Measurements from ENCODE around the gene MMP20.

Gene MMP20

GRCh38 chr11:102551169-102551781 lies 73.9 kb downstream of the MMP20 start:
- TF ChIP-seq CTCF (IDR thresholded peaks at IDR 0.05; ENCODE audit: borderline replicate concordance, control extremely low read depth, extremely low read depth, insufficient read depth, missing control alignments), result no peak
- in situ Hi-C loops (cut with MboI; ENCODE audit: low sequenced_read_pairs, unreplicated experiment), result loop anchor here (5.0 kb wide), 1 partner anchor 56 kb away; no protein-coding TSS in a partner anchor
- no peak for DNase-seq (ENCODE audit: low spot score)

GRCh38 chr11:102546923-102547471 lies 78.1 kb downstream of the MMP20 start:
- TF ChIP-seq CTCF (IDR thresholded peaks at IDR 0.05; ENCODE audit: borderline replicate concordance, control extremely low read depth, extremely low read depth, insufficient read depth, missing control alignments), result no peak
- in situ Hi-C loops (cut with MboI; ENCODE audit: low sequenced_read_pairs, unreplicated experiment), result no loop called here
- no peak for DNase-seq (ENCODE audit: low spot score)

DNA sequence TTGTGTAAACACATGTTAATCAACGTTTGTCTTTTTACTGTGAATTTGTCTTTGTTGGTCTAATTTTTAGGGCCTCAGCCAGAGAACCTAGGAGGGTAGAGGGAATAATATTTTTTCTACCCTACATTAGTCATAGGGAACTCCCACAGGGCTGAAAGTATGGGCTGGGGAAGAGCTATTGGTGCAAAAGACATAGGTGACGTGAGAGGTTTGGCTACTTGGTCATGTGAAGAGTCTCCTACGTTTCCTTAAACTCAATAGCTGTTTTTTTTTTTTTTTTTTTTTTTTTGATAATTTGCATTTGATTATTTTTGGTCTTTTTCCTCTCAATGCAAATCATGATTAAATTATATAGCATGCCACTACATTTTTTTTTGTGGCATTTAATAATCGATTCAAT lies 78.7 kb downstream of the MMP20 start:
- in situ Hi-C loops (cut with MboI; ENCODE audit: low sequenced_read_pairs, unreplicated experiment), result no loop called here
- no peak for TF ChIP-seq CTCF (IDR thresholded peaks at IDR 0.05; ENCODE audit: borderline replicate concordance, control extremely low read depth, extremely low read depth, insufficient read depth, missing control alignments)
- no peak for DNase-seq (ENCODE audit: low spot score)

DNA sequence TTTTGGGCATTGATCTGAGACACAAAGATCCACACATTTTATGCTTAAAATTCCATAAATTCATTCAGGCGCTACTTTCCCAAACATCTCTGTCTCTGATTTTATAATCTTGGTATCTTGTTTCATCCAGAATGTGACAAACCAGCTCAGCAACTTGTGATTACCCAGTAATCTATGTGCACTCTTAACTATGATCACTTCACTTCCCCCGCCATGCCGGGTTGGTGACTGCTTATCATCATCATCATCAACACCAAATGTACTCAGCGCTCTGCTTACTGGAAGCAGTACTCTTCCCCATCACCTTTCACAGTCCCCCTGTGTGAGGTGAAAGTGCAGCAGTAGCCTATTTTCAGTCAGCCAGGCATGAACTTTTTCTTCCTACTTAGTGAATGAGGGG lies 79.4 kb downstream of the MMP20 start:
- no peak for DNase-seq (ENCODE audit: low spot score)
- in situ Hi-C loops (cut with MboI; ENCODE audit: low sequenced_read_pairs, unreplicated experiment), result no loop called here
- TF ChIP-seq CTCF (IDR thresholded peaks at IDR 0.05; ENCODE audit: borderline replicate concordance, control extremely low read depth, extremely low read depth, insufficient read depth, missing control alignments), result no peak

- no peak for TF ChIP-seq CTCF (IDR thresholded peaks at IDR 0.05; ENCODE audit: borderline replicate concordance, control extremely low read depth, extremely low read depth, insufficient read depth, missing control alignments)
- in situ Hi-C loops (cut with MboI; ENCODE audit: low sequenced_read_pairs, unreplicated experiment), result no loop called here
- DNase-seq (ENCODE audit: low spot score), result no peak
Observed at GRCh38 chr11:102544594-102544993, 80.5 kb downstream of the MMP20 start.

- in situ Hi-C loops (cut with MboI; ENCODE audit: low sequenced_read_pairs, unreplicated experiment), result no loop called here
Observed at GRCh38 chr11:102539567-102539966, 85.6 kb downstream of the MMP20 start.

More at GRCh38 chr11:102539567-102539966, 85.6 kb downstream of the MMP20 start:
- no peak for DNase-seq (ENCODE audit: low spot score)
- TF ChIP-seq CTCF (IDR thresholded peaks at IDR 0.05; ENCODE audit: borderline replicate concordance, control extremely low read depth, extremely low read depth, insufficient read depth, missing control alignments), result no peak
